HG02840 (cell line): ENCODE results near the gene GPR84.

Experiments
- ATAC-seq: cut with Tn5 transposase; IDR thresholded peaks from one replicate; pipeline ENCODE4 v1.9.1; 2021; ENCODE audit warnings: mild to moderate bottlenecking, moderate library complexity, moderate number of reproducible peaks; ENCODE audit not compliant: unreplicated experiment, low FRiP score

The GPR84 gene

DNA sequence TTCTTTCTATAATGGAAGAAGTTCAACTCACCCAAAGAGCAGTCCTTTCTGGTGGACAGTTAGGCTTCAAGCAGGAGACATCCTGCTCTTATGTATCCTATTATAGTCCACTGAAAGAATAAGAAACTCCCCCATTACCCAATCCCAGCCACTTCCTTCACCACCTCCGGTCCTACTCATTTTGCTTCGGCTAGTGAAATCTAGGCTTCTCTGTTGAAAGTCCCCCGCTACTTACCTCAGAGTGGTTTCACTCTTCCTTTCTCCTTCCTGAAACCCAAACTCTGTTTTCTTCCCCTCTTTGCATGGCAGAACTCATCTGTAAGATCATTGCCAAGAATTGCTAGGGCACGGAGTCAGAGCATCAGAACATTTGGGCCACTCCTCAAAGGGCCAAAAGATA lies at the start of gene GPR84:
Gene GPR84, minus strand, starts transcription at position 74 of the 400 bp plus-strand sequence. CDS start 635 bp downstream, outside the sequence.
- ATAC-seq: no peak

DNA sequence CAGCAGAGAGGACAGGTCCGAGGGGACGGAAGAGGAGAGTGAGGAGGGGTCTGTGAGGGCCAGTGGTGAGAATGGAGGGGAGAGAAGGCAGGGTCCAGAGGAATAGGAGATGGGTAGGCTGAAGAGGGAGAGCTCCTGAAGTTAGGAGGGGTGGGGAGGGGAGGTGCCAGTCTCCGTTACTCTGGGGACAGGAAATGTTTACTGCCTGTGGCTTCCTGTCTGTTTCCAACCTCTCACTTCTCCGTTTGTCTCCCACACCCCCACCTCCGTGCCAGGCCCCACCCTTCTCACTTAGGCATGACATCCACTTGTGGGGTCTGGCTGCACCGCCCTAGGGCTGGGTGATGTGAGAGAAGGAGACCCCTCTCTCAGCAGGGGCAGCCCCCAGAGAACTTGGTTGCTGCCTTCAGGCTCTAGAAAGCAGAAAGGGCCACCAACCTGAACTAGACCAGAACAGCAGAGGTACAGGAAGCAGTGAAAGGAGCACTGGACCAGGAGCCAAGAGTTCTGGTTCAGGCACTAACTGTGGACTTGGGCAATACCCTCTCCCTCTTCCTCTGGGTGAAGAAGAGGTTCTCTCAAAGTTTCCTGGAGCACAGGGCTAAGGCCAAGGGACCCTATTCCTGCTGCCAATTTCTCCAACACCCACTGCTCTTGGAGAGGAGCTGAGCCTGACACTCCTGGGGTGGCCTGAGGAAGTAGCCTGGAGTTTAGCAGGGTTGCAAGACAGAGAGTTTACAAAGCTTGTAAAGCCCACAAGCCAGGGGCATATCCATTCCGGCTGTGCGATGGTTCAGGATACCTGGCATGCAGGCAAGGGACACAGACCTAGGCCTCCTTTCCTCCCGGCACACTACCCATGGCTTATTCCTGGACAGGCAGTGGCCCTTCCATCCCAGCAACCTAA lies 49.3 kb upstream of the GPR84 start:
- no peak for ATAC-seq

DNA sequence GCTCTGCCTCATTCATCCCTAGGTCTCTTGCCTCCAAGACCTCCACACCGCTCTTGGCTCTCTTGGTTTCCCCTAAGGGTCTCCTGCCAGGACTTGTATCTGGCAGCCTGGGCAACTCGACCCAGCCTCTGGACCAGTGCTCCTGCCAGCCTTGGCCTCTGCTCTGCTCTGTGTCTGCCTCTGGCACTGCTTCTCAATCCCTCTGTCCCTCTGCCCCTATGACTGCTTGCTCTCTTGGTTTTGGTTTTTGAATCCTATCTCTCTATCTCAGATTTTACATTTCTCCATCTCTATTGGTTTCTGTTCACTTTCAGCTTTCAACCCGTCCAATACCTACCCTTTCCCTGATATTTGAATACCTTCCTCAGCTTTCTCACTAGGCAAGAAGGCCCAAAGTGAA lies 48.5 kb upstream of the GPR84 start:
- no peak for ATAC-seq

DNA sequence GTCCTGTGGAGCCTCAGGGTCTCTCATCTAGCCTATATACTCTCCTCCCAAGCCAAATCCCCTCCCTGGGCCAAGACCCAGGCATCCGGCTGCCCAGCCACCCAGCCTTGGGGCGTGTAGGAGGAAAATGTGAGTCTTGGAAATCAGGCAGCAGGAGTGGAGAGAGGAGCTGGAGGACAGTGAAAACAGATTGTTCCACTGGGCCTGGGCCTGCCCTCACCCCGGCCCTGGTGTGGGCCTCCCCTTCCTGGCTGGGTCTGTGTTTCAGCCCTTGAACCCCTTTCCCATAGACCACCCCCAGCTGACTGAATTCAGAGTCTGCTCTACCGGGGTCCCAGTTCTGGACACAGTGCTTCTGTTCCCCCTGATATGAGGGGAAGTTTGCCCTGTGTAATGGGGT lies 48.1 kb upstream of the GPR84 start:
- ATAC-seq: no peak

DNA sequence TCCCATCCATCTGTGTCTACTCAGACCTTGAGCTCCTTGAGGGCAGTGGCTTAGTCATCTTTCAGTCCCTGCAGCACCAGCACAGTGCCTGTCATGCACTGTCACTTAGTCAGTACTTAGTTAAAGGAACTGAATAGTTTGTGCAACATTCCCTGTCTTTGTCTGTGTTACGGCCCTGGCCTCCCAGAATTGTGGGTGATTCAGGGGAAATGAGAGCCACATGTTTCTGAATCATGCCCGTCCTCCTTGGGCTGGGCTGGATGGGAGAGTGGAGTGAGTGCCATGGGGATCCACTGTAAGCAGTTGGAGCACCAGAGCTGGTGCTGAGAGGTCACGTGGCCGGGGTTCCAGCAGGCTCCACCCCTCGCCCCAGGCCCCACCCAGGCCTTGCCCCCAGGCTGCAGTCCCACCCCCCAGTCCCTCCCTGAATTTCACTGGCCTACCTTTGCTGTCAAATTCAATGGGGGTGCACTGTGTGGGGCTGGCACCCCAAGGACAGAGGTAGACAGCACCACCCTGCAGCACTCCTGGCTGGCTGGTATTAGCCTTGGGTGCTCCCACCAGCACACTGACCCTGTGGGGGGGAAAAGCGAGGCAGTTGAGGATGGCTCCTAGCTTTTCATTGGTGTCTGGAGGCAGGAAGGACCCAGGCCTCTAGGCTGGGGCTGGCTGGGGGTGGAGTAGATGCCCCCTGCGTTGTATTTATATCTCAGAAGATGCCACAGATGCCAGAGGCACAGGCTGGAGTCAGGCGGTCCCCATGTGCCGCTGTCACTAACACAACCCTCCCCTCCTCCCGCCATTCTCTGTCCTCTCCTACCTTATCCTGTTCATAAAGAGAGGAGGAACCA lies 47.3 kb upstream of the GPR84 start:
- ATAC-seq: no peak

DNA sequence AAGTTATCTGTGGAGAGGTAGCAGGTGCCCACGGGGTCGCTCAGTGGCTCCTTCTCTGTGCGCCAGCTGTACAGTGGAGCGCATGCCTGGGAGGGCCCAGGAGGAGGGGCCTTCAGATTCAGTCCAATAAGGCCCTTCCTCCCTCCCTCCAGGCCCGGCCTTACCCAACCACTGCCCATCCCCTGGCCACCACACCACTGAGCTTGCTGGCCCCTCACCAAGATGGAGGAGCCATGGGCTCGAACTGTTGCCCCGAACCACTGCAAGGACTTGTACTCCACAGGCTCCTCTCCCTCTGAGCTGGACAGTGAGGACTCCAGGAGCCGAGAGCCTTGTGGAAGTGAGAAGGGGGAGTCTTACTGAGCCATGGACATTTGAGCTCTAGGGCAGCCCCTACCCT lies 45.0 kb upstream of the GPR84 start:
- ATAC-seq: no peak

DNA sequence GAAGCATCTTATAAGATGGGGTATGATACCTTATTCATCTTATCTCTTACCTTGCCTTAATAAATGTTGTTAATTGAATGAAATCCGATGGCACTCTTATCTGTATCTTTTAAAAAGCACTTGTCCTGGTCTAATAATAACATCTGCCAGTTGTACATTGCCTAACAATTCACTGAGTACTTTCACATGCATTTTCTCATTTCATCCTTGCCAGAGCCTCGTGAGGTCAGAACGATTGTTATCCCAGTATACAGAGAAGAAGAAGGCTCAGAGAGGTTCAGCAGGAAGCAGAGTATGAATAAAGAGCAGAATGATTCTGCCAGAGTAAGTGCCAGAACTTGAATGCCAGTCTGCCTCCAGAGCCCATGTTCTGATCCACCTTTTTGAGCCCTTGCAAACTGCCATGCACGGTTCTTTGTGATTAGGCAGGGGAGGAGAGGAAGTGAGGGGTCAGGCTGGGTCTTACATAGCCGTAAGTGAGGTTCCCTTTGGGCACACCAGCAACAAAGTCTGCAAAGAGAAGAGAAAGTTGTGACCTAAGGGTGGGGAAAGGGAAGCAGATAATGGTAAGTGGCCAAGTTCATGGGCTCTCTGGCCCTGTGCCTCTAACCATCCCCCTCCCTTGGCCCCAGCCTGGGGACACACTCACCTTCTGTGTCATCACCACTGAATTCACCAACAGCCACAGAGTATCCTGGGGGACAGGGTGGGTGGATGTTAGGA lies 43.1 kb upstream of the GPR84 start:
- ATAC-seq: no peak

DNA sequence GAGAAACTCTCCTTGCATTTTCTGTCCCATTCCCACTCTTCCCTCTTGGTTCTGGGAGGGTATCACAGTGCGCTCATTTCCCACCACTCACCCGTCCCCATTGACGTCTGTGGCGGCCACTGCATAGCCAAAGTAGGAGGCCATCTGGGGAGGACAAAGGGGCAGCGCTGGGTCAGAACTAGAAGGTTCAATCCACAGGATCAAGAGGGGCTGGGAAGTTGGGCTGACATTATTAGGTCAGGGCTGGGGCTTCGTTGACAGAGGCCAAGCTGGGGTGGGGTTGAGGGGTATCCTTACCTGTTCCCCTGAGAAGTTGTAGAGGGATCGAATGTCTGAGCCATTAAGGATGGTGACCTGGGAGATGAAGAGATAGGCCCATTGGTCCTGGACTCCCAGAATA lies 41.3 kb upstream of the GPR84 start:
- ATAC-seq: no peak

DNA sequence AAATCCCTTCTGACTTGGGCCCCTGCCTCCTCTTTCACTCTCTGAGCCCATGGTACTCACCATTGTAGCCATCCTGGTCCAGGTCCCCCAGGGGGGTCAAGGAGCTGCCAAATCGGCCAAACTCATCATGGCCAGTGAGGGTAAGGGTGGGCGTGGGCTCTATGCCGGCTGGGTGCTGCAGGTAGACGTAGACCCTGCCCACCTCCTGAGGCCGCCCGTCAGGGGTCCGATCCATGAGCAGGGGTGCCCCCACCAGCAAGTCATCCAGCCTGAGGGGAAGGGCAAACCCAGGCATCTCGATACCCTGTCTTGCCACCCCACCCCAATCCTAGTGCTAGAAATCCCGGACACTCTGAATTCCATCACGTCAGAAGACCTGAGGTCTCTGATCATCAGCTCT lies 40.8 kb upstream of the GPR84 start:
- ATAC-seq: no peak

DNA sequence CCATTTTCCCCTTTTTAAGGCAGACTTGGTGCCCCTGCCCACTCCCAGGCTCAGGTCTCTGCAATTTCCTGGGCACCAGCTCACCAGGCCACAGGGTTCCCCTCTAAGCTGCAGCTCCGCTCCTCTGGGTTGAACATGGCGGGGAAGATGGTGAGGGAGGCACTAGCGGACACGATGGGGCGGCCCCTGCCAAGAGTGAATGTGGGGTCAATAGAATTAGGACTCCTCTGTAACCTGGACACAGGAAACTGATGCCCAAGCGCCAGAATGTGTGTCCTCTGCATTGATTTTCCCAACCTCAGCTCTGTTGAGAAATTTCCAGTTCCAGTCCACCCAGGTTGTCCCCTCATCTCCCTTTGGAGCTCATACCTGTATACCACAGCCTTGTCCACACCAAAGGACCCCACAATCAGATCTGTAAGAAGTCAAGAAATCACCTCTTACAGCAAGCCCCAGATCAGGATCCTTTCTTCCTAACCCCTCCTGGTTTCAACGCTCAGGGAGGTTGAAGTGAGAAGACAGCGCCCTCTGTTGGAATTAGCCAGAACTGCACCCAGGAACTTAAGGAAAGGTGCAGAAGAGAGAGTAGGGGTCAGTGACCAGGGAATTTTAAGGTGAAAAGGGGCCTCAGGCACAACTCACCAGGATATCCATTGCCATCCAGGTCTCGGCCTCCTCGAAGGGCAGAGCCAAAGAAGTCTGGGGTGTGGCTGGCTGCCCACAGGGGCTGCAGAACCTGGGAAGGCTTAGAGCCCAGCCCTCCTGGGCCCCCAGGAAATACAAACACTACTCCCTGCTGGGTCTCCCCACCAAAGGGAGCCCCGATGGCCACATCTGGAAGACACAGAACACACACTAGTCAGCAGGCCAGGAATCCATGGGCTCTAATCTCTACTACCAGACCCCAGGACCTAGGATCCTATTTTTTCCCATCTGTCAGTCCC lies 40.0 kb upstream of the GPR84 start:
- ATAC-seq: no peak

DNA sequence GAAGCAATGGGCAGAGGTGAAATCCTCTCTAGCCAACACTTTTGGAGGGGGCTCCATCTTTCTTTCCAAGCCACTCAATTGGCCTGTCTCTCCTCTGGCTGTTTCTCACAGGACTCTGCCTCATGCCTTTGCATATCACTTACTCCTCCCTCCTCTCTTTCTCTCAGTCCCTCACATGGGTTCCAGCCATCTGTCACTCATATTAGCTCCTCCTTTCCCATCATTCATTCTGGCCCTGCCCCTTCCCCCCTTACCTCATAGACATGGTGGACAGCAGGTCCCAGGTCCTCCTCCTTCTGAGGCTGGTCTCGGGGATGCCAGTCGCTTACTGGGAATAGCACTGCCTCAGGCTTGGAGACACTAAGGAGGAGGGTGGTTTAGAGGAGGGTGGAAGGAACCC lies 36.8 kb upstream of the GPR84 start:
- ATAC-seq: no peak

DNA sequence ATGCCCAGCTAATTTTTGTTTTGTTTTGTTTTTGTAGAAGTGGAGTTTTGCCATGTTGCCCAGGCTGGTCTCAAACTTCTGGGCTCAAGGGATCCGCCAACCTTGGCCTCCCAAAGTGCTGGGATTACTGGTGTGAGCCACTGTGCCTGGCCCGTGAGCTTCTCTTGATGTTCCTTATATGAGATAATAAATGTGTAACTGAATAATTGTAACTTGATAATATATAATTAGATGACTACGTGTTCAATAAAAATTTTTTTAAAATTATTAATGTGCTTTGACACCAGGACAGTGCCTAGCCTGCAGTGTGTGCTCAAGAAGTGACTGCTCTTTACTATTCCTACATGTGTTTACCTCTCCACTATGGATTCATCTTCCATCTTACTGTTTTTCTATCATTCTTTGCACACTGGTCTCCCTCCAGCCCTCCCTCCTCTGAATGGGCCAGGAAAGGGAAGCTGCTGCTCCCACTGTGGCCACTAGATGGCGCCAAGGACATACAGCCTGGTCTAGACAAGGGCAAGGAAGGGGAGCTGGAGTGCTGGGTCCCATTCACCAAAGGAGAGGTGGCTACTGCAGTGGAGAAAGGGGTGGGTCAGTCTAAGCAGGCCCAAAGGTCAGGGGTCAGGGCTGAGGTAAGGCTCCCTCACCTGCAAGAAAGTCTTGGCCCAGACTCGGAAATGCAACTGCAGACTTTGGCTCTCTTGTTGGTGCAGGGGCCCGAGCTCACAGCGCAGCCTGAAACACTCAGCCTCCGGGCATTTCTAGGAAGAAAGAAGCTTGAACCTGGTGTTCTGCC lies 34.9 kb upstream of the GPR84 start:
- no peak for ATAC-seq

DNA sequence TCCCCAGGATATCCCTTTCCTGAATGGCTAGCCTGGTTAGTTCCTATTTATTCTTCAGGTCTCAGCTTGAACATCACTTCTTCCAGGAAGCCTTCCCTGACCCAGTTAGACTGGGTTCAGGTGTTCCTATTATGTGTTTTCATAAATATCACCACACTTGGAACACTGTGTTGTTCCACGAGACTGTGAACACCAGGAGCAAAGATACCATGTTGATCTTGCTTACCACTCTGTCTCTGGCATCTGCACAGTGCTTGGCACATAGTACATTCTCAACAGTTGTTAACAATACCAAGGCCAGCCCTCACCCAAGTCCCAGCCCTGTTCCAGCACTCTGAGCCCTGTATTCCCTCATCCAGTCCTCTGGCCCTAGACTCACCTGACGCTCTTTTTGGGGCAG lies 33.9 kb upstream of the GPR84 start:
- ATAC-seq: no peak

DNA sequence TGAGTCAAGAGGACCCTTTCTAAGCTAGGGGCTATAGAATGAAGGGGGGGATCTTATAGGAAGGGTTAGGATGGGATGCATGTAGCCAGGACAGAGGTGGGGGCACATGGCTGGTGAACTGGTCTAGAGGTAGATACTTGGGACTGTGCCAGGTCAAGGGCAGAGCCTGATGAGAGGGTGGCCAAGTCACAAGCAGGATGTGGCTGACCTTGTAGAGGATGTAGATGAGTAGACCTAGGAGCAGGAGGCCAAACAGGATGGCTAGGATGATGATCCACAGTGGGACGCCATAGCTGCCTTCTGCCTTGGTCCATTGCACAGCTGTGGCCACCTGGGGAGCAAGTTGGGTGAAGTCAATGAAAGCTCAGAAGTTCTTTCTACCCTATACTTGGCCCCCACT lies 32.9 kb upstream of the GPR84 start:
- no peak for ATAC-seq

DNA sequence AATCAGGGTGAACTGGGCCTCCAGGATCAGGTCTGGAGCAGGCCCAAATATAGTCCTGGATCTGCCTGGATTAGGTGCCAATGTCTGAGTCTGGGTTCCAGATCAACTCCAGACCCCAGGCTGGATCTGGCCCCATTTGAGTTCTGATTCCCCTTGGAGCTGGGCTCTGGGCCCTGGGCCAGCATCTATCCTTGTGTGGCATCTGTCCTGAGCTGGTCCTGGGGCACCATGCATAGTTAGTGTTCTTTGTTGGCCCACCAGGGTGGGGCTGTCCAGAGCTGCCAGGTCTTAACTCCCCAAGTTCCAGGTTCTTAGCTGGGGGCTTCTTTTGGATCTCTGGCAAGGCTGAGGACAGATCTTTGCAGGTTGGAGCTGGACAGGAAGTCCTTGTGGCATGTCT lies 31.3 kb upstream of the GPR84 start:
- ATAC-seq: no peak

DNA sequence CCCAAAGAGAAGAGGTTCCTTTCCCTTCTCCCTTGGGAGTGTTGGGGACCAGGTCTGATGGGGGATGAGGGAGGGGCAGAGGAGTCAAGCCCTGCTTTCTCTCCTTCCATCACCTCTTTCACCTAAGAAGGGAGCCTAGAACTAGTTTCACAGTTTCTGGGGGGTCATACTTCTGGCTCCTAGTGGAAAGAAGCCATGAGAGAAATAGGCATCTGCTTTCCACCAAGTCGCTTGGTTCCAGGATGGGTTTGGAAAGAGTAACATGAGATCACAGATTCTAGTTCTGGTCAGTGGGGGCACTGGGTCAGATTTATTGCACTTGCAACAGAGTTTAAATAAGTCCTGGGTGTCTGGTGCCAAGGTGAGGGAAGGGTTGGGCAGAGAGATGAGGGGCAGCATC lies 30.7 kb upstream of the GPR84 start:
- no peak for ATAC-seq

DNA sequence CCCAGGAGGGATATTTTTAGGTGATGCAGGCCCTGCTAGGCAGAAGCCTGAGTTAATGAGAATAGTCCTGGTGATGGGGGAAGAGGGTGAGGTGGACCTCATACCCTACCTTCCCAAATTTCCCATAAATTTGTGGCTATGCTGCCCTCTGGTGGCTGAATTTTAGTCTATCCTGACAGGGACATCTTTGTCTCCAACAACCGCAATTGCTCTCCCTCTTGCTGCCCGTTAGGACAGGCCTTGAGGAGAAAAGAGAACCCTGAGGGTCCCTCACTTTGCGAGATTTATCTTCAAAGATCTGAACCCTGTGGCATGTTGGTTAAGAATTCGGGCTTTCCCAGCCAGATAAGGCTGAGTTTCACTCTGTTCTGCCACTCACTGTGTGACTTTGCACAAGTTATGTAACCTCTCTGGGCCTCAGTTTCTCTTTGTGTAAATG lies 30.0 kb upstream of the GPR84 start:
- ATAC-seq: no peak

DNA sequence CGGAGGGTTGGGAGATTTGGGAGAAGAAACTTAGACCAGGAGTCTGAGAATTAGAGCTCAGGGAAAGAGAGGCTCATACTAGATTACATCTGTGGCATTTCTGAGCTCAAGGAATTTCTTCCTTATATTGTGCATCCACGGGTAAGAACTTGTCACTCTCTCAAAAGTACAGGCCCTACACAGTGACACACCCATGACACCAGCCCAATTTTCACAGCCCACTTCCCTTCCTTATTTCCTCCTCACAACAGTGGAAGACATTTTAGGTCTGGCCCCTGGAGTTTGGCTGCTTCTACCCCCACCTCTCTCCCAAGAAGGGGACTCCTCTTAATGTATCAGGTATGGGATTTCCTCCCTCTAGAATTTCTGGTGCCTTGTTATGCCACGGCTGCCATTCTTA lies 29.5 kb upstream of the GPR84 start:
- ATAC-seq: no peak

DNA sequence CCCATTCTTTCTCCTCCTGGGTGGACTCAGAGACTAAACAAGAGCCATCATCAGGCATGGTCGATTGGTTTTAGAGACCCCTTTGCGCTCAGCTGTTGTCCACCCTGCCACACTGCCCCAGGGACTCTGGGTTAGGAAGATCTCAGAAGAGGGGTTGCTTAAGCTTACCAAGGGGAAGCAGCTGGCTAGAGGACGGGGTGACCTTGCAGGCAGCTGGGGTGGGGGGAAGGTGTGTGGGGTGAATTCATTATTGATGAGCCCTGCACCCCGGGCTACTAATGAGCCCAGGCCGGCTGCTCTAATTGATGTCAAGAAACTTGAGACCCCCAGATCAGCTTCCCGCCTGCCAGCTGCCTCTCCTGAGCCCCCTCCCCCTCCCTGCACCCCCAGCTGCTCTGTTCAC lies 28.9 kb upstream of the GPR84 start:
- no peak for ATAC-seq
